Natural killer cell (primary cell): ENCODE measurements around the gene LDLRAD2. TPM values are rescaled to one million over a fixed set of nuclear protein-coding genes. Genes with fewer than 3 reads are reported as not detected.
A peak's percentile ranks its signal among the peaks of the same experiment; 100 is the strongest.

Source experiments
- ATAC-seq, 3 donors: fragments of 150-1000 bp in 2 of 3; fragments of 200-7000 bp in 1 of 3; cut with Tn5 transposase; 1 replicate in 1 of 3; 2 replicates in 2 of 3; pipeline ENCODE4 v1.10.0; 2021; ENCODE audit warnings: mild to moderate bottlenecking in 2 of 3, moderate library complexity in 2 of 3
- DNase-seq, 2 donors: peaks; one replicate each; pipeline versions ENCODE4 v3.0.0 to v3.0.0-alpha.2; 2013 to 2021; ENCODE audit warnings: mixed read lengths in 1 of 2
- H3K27ac ChIP-seq: one replicate; pipeline ENCODE4 v1.5.1; 2013; ENCODE audit warnings: mild to moderate bottlenecking, low read length
- H3K27me3 ChIP-seq: one replicate; pipeline ENCODE4 v1.6.1; 2013; ENCODE audit warnings: low read length; ENCODE audit not compliant: control insufficient read depth, insufficient read depth
- H3K36me3 ChIP-seq: one replicate; pipeline ENCODE4 v1.6.1; 2013; ENCODE audit warnings: low read length; ENCODE audit not compliant: control insufficient read depth, insufficient read depth
- H3K4me1 ChIP-seq: one replicate; pipeline ENCODE4 v1.6.1; 2013; ENCODE audit warnings: low read length; ENCODE audit not compliant: control insufficient read depth, insufficient read depth
- H3K4me3 ChIP-seq: one replicate; pipeline ENCODE4 v1.5.1; 2013; ENCODE audit warnings: low read length
- H3K9me3 ChIP-seq: one replicate; pipeline ENCODE4 v1.6.1; 2013; ENCODE audit warnings: low read length; ENCODE audit not compliant: control insufficient read depth, insufficient read depth
- H3K27ac Mint-ChIP-seq, 2 donors: one replicate each; pipeline ENCODE4 v1.8.0; 2022; ENCODE audit warnings: mild to moderate bottlenecking in 2 of 2, mixed read lengths in 2 of 2, moderate library complexity in 1 of 2
- H3K27me3 Mint-ChIP-seq, 2 donors: one replicate each; pipeline ENCODE4 v1.8.0; 2022; ENCODE audit warnings: low read depth in 2 of 2, mixed read lengths in 2 of 2
- H3K36me3 Mint-ChIP-seq: one replicate; pipeline ENCODE4 v1.8.0; 2022; ENCODE audit warnings: mixed read lengths
- H3K4me1 Mint-ChIP-seq, 2 donors: one replicate each; pipeline ENCODE4 v1.8.0; 2022; ENCODE audit warnings: mixed read lengths in 2 of 2
- H3K4me3 Mint-ChIP-seq: one replicate; pipeline ENCODE4 v1.8.0; 2022; ENCODE audit warnings: mild to moderate bottlenecking, moderate library complexity, mixed read lengths
- H3K9me3 Mint-ChIP-seq, 2 donors: one replicate each; pipeline ENCODE4 v1.8.0; 2022; ENCODE audit warnings: mixed read lengths in 2 of 2
- WGBS: methylation state at CpG from one replicate; pipeline ENCODE4 v1.1.7; 2013; ENCODE audit warnings: missing lambda C conversion rate; ENCODE audit not compliant: insufficient coverage; 5-methylcytosine and 5-hydroxymethylcytosine counted together
- intact Hi-C: fragments of 100-400 bp; cut with micrococcal nuclease; formaldehyde crosslinking; loops from one replicate; pipeline ENCODE4 v1.14.2; 2022
- total RNA-seq, 4 donors: library from RNA; stranded (reverse); fragments of 120-200 nt in 1 of 4; gene quantifications; one replicate each; pipeline versions ENCODE4 v1.2.3 to v1.2.4, GENCODE V29; 2013 to 2022
- TF ChIP-seq, protein P1 (sequence below): fragments of 200-600 bp; IDR thresholded peaks from one replicate; pipeline ENCODE4 v1.8.0; 2022; ENCODE audit warnings: antibody characterized with exemption

The LDLRAD2 gene, protein sequence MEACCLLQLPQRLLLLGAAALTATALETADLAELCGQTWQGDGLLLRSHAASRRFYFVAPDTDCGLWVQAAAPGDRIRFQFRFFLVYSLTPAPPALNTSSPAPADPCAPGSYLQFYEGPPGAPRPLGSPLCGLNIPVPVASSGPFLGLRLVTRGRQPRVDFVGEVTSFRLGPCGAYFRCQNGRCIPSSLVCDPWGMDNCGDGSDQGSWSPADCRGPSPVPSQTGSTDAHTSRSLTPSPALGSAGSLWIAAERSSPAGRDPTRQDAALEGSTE
- 1 to 10 TPM; 2.8 to 3.9 (median 3.6) TPM for total RNA-seq
- total RNA-seq (2013), result 1.6 TPM

DNA sequence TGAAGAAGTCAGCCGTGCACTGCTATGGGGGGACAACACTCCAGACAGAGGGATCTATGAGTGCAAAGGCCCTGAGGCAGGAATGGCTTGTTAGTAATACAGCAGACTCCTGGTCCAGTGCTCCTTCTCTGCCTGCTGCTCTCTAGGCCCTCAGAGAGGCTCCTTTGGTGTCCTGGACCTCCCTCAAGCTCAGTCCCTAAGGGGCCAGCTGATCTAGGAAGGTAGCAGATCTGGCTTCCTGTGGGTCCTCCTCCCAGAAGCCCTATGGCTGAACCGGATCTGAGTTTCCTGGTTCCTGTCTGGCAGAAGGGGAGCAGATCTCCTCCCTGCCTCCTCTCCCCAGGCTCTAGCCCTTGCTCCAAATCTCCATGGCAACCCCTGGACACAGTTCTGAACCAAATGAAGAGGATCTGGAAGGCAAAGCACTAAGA, at the start of gene LDLRAD2:
TSS of gene LDLRAD2 (plus strand) at position 391 of the 431 bp plus-strand sequence. CDS start 187 bp downstream, outside the sequence.
- no peaks in the 10 kb centered on the region for H3K36me3 ChIP-seq
- TF ChIP-seq, protein P1, sequence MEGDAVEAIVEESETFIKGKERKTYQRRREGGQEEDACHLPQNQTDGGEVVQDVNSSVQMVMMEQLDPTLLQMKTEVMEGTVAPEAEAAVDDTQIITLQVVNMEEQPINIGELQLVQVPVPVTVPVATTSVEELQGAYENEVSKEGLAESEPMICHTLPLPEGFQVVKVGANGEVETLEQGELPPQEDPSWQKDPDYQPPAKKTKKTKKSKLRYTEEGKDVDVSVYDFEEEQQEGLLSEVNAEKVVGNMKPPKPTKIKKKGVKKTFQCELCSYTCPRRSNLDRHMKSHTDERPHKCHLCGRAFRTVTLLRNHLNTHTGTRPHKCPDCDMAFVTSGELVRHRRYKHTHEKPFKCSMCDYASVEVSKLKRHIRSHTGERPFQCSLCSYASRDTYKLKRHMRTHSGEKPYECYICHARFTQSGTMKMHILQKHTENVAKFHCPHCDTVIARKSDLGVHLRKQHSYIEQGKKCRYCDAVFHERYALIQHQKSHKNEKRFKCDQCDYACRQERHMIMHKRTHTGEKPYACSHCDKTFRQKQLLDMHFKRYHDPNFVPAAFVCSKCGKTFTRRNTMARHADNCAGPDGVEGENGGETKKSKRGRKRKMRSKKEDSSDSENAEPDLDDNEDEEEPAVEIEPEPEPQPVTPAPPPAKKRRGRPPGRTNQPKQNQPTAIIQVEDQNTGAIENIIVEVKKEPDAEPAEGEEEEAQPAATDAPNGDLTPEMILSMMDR, result no peak
- no peak within 1 kb of the TSS for H3K27ac ChIP-seq
- WGBS, result 68% methylated on average over 2 of the region's 2 CpGs
- Mint-ChIP-seq H3K27ac (no peak within 1 kb of the TSS), H3K36me3 (no peaks in the 10 kb centered on the region), H3K4me3 (peak within 1 kb of the TSS; percentile 59), H3K4me1 (peaks cover 0 to 14% of the 10 kb centered on the region in 2 donors), H3K9me3 (no peaks in the 10 kb centered on the region), H3K27me3 (peaks cover 0 to 3% of the 10 kb centered on the region in 2 donors)
- no peaks in the 10 kb centered on the region for H3K9me3 ChIP-seq
- no peaks in the 10 kb centered on the region for H3K27me3 ChIP-seq
- H3K4me1 ChIP-seq, result peaks cover 24% of the 10 kb centered on the region
- DNase-seq, result no peak
- no peak within 1 kb of the TSS for H3K4me3 ChIP-seq
- intact Hi-C loops, result no loop called here
- no peak for ATAC-seq

- peak overlapping the region; percentile 20 for H3K27ac ChIP-seq
- H3K4me1 ChIP-seq, result peaks cover 34% of the 10 kb centered on the region
- peak overlapping the region in 1 of 2 donors; percentile 59 for H3K27ac Mint-ChIP-seq
Measured at GRCh38 chr1:21763236-21763635, 48.8 kb upstream of the LDLRAD2 start.

GRCh38 chr1:21763694-21764419, 48.2 kb upstream of the LDLRAD2 start:
- intact Hi-C loops, result no loop called here
- no peak overlapping the region for H3K27ac Mint-ChIP-seq
- Histone ChIP-seq H3K4me1 (peaks cover 40% of the 10 kb centered on the region), H3K9me3 (no peaks in the 10 kb centered on the region), H3K4me3 (no peak overlapping the region), H3K27me3 (no peaks in the 10 kb centered on the region), H3K36me3 (no peaks in the 10 kb centered on the region), H3K27ac (no peak overlapping the region)
- DNase-seq (no peak), ATAC-seq (no peak)
- no peaks in the 10 kb centered on the region for H3K9me3 Mint-ChIP-seq
- 65% methylated on average over 6 of the region's 7 CpGs for WGBS
- no peaks in the 10 kb centered on the region for H3K36me3 Mint-ChIP-seq
- peaks cover 44 to 64% of the 10 kb centered on the region in 2 donors for H3K4me1 Mint-ChIP-seq
- H3K27me3 Mint-ChIP-seq, result no peaks in the 10 kb centered on the region
- no peak overlapping the region for H3K4me3 Mint-ChIP-seq
- TF ChIP-seq, protein P1, result no peak

More at GRCh38 chr1:21763236-21763635, 48.8 kb upstream of the LDLRAD2 start:
- no peaks in the 10 kb centered on the region for H3K9me3 Mint-ChIP-seq
- intact Hi-C loops, result no loop called here
- WGBS, result 90% methylated on average over 9 of the region's 10 CpGs
- H3K4me3 Mint-ChIP-seq, result no peak overlapping the region
- H3K4me3 ChIP-seq, result no peak overlapping the region
- ATAC-seq, result no peak
- no peaks in the 10 kb centered on the region for H3K27me3 Mint-ChIP-seq
- no peaks in the 10 kb centered on the region for H3K36me3 Mint-ChIP-seq
- TF ChIP-seq, protein P1, result no peak
- no peaks in the 10 kb centered on the region for H3K36me3 ChIP-seq
- no peaks in the 10 kb centered on the region for H3K27me3 ChIP-seq
- H3K4me1 Mint-ChIP-seq, result peaks cover 38 to 60% of the 10 kb centered on the region in 2 donors
- H3K9me3 ChIP-seq, result no peaks in the 10 kb centered on the region
- no peak for DNase-seq
